MM.1S (cell line): ENCODE data around the gene EFNA3.

Experiments
- DNase-seq: peaks from one replicate; pipeline ENCODE4 v3.0.0-alpha.2; 2015
- H2AFZ ChIP-seq: fragments of 300-600 bp; sonication (generic); 2 replicates; pipeline ENCODE4 v1.6.0; 2016; ENCODE audit warnings: antibody characterized with exemption, low read length
- H3F3A ChIP-seq: fragments of 300-600 bp; sonication (generic); 2 replicates; pipeline ENCODE4 v1.6.1; 2016; ENCODE audit warnings: mild to moderate bottlenecking, antibody characterized with exemption, low read length, moderate library complexity, mixed read lengths; ENCODE audit not compliant: insufficient read depth
- H3K27ac ChIP-seq: fragments of 300-600 bp; sonication (generic); 2 replicates; pipeline ENCODE4 v1.5.1; 2016; ENCODE audit warnings: mild to moderate bottlenecking, low read length
- H3K27me3 ChIP-seq: fragments of 300-600 bp; sonication (generic); replicated peaks from 2 replicates; pipeline ENCODE4 v1.6.0; 2016; ENCODE audit warnings: low read length; ENCODE audit not compliant: insufficient read depth
- H3K36me3 ChIP-seq: fragments of 300-600 bp; sonication (generic); replicated peaks from 2 replicates; pipeline ENCODE4 v1.6.1; 2016; ENCODE audit warnings: mild to moderate bottlenecking, low read length, mixed read lengths; ENCODE audit not compliant: insufficient read depth
- H3K4me1 ChIP-seq: fragments of 300-600 bp; sonication (generic); 2 replicates; pipeline ENCODE4 v1.6.1; 2016; ENCODE audit warnings: low read length, mixed read lengths
- H3K4me2 ChIP-seq: fragments of 300-600 bp; sonication (generic); 2 replicates; pipeline ENCODE4 v1.6.0; 2016; ENCODE audit warnings: low read depth, low read length
- H3K4me3 ChIP-seq: fragments of 300-600 bp; sonication (generic); 2 replicates; pipeline ENCODE4 v1.5.1; 2016; ENCODE audit warnings: low read length, mixed read lengths
- H3K79me2 ChIP-seq: fragments of 300-600 bp; sonication (generic); 2 replicates; pipeline ENCODE4 v1.6.1; 2016; ENCODE audit warnings: mixed run types, low read length, mixed read lengths
- H3K9ac ChIP-seq: fragments of 300-600 bp; sonication (generic); 2 replicates; pipeline ENCODE4 v1.6.1; 2016; ENCODE audit warnings: low read length, mixed read lengths
- H3K9me2 ChIP-seq: fragments of 300-600 bp; sonication (generic); replicated peaks from 2 replicates; pipeline ENCODE4 v1.6.1; 2016; ENCODE audit warnings: mild to moderate bottlenecking, low read length, mixed read lengths; ENCODE audit not compliant: insufficient read depth
- H3K9me3 ChIP-seq: fragments of 300-600 bp; sonication (generic); replicated peaks from 2 replicates; pipeline ENCODE4 v1.6.1; 2016; ENCODE audit warnings: mild to moderate bottlenecking, low read length, mixed read lengths; ENCODE audit not compliant: insufficient read depth
- H4K20me1 ChIP-seq: fragments of 300-600 bp; sonication (generic); 2 replicates; pipeline ENCODE4 v1.6.1; 2016; ENCODE audit warnings: mild to moderate bottlenecking, low read length, moderate library complexity, mixed read lengths; ENCODE audit not compliant: insufficient read depth
- EZH2 ChIP-seq: fragments of 300-600 bp; sonication (generic); optimal IDR thresholded peaks from 2 replicates; pipeline ENCODE3; 2017; ENCODE audit warnings: low read depth, mild to moderate bottlenecking, antibody characterized with exemption, low read length, mixed read lengths
- EZH2phosphoT487 ChIP-seq: fragments of 300-600 bp; sonication (generic); IDR thresholded peaks from 2 replicates; pipeline ENCODE4 v1.6.1; 2018; ENCODE audit warnings: antibody characterized with exemption, low read length
- TF ChIP-seq, protein P1 (sequence below): fragments of 300-600 bp; sonication (generic); IDR thresholded peaks from 2 replicates; pipeline ENCODE4 v1.5.1; 2016; ENCODE audit warnings: antibody characterized with exemption, low read length, mixed read lengths

Gene EFNA3

DNA sequence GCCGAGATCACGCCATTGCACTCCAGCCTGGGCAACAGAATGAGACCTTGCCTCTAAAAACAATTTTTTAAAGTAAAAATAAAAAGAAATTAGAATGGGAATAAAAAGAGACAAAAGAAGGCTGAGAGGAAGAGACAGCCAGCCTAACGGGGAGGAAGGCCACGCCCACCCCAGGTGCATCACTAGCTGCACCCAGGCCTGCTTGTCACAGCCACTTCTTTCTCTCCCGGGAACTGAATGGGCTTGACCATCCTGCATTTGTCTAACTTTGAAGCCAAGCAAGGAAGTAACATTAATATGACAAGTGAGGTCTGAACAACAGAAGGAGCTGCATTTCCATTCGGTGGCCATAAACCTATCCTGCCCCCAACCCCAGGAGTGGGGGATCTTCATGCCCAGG lies 28.2 kb downstream of the EFNA3 start:
- no peak overlapping the region for H3K4me2 ChIP-seq

DNA sequence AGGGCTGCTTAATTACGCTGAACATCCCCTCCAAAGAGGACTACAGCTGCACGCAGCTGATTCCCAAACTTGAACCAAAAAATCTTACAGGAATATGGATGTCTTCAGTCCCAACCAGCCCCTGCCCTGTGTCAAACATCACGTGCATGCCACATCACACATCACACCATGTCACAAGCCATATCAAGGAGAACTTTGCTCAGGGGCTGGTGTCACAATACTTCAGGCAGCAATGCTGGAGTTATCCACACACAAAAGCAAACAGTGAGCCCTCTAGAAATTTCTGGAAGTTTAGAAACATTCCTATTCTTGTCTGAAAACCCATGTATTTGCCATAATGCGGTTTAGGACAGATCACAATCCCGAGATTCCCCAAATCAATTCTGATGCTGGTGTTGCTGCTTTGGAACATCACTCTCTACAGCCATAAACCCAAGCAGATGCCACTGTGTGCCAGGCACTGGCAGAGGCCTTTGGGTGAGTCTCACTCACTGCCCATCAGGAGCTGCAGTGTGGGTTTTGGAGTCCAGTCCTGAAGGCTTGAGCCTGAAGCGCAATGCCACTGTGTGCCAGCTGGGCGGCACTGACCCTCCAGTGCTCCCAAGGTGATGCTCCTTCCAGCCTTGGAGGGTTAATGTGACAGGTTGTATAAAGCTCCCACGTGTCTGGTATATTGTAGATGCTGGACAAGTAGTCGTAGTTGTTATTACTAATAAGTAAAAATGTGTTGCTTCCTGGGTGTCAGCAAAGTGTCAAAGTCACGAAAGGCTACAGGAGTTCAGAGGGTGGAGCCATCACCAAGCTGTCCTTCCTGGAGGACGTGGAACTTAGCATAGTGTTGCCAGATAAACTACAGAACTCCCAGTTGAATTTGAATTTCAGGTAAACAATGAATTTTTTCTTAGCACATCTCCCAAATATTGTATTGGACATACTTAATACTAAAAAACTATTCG lies 28.9 kb downstream of the EFNA3 start:
- Histone ChIP-seq H3K4me2 (no peak overlapping the region), H3F3A (no peaks in the 10 kb centered on the region), H3K4me1 (no peaks in the 10 kb centered on the region), H3K9me3 (no peaks in the 10 kb centered on the region), H4K20me1 (no peaks in the 10 kb centered on the region), H3K4me3 (no peak overlapping the region), H3K79me2 (no peaks in the 10 kb centered on the region), H3K9me2 (no peaks in the 10 kb centered on the region), H3K27me3 (peaks cover 25% of the 10 kb centered on the region), H3K36me3 (no peaks in the 10 kb centered on the region), H3K27ac (no peak overlapping the region), H3K9ac (no peak overlapping the region), H2AFZ (no peak overlapping the region)
- TF ChIP-seq, protein P1, sequence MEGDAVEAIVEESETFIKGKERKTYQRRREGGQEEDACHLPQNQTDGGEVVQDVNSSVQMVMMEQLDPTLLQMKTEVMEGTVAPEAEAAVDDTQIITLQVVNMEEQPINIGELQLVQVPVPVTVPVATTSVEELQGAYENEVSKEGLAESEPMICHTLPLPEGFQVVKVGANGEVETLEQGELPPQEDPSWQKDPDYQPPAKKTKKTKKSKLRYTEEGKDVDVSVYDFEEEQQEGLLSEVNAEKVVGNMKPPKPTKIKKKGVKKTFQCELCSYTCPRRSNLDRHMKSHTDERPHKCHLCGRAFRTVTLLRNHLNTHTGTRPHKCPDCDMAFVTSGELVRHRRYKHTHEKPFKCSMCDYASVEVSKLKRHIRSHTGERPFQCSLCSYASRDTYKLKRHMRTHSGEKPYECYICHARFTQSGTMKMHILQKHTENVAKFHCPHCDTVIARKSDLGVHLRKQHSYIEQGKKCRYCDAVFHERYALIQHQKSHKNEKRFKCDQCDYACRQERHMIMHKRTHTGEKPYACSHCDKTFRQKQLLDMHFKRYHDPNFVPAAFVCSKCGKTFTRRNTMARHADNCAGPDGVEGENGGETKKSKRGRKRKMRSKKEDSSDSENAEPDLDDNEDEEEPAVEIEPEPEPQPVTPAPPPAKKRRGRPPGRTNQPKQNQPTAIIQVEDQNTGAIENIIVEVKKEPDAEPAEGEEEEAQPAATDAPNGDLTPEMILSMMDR: no peak
- no peak for DNase-seq

More for the DNA sequence above, 28.2 kb downstream of the EFNA3 start:
- Histone ChIP-seq H2AFZ (no peak overlapping the region), H3K4me3 (no peak overlapping the region), H3K9me2 (no peaks in the 10 kb centered on the region), H4K20me1 (no peaks in the 10 kb centered on the region), H3K4me1 (no peaks in the 10 kb centered on the region), H3K79me2 (no peaks in the 10 kb centered on the region), H3K9me3 (no peaks in the 10 kb centered on the region), H3K27ac (no peak overlapping the region), H3K27me3 (peaks cover 30% of the 10 kb centered on the region), H3K9ac (no peak overlapping the region), H3F3A (no peaks in the 10 kb centered on the region), H3K36me3 (no peaks in the 10 kb centered on the region)
- TF ChIP-seq, protein P1: no peak
- TF ChIP-seq EZH2phosphoT487 (no peak), EZH2 (no peak)
- DNase-seq: peak; percentile 29

DNA sequence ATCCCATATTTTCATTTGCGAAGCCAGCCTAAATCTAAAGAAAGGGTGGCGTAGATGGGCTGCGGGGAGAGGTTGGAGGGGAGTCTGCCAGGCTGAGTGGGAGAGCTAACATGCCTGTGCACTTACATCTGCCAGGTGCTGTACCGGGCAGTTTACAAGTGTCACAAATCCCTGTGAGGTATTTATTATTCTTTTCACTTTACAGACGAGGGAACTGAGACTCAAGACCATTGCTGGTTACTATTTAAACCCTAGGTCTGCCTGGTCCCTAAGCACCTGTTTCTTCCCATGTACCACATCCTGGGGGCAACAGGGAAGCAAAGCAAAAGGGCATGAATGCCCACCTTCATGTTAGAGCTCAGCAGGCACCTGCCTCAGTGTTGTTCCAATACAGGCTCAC lies 29.7 kb downstream of the EFNA3 start:
- H3K4me2 ChIP-seq: no peak overlapping the region
- no peak overlapping the region for H3K27ac ChIP-seq
- no peaks in the 10 kb centered on the region for H4K20me1 ChIP-seq
- H3K9me3 ChIP-seq: no peaks in the 10 kb centered on the region
- no peaks in the 10 kb centered on the region for H3F3A ChIP-seq
- DNase-seq: no peak
- H3K36me3 ChIP-seq: no peaks in the 10 kb centered on the region
- H3K4me1 ChIP-seq: no peaks in the 10 kb centered on the region
- H3K79me2 ChIP-seq: no peaks in the 10 kb centered on the region
- H3K9me2 ChIP-seq: no peaks in the 10 kb centered on the region
- no peak overlapping the region for H3K4me3 ChIP-seq
- TF ChIP-seq EZH2phosphoT487 (no peak), EZH2 (no peak)
- TF ChIP-seq, protein P1: no peak
- no peak overlapping the region for H3K9ac ChIP-seq
- peaks cover 21% of the 10 kb centered on the region for H3K27me3 ChIP-seq
- H2AFZ ChIP-seq: no peak overlapping the region
